ENCODE measurements around the gene CHRM5.

GRCh38 chr15:34076785-34077184, 108.5 kb downstream of the CHRM5 start:
- TF ChIP-seq POLR2A (IDR thresholded peaks at IDR 0.05) = no peak
- TF ChIP-seq CTCF (IDR thresholded peaks at IDR 0.05) = no peak
